Measurements from ENCODE around the gene SAMD14.

SAMD14 gene

GRCh38 chr17:50139950-50140885 is 10.3 kb upstream of the SAMD14 start:
- H3K27ac ChIP-seq = peak overlapping the region in 7 of 11 experiments; percentile 22 to 72 (median 54); a peak in 13 of 22 replicates
- peaks cover 44 to 71% (median 58%) of the 10 kb centered on the region in 10 experiments for H3K4me1 ChIP-seq
- peak overlapping the region in 8 of 10 experiments; percentile 14 to 63 (median 46); a peak in 16 of 20 replicates for H3K4me3 ChIP-seq
- H3K9ac ChIP-seq = peak overlapping the region in 10 of 11 experiments; percentile 6 to 55 (median 42); a peak in 15 of 22 replicates
- H3K36me3 ChIP-seq = peaks cover 97 to 100% (median 99%) of the 10 kb centered on the region in 11 experiments
- H3K27me3 ChIP-seq = no peaks in the 10 kb centered on the region
- no peak for TF ChIP-seq Cebpa-rat (IDR thresholded peaks at IDR 0.05)
- peak overlapping the region; percentile 85 to 99 (median 94) for H3K4me2 ChIP-seq
- H4K20me1 ChIP-seq = peaks cover 86 to 100% (median 100%) of the 10 kb centered on the region in 11 experiments
- no peaks in the 10 kb centered on the region for H3K9me3 ChIP-seq (replicated peaks in 1 of 11)

GRCh38 chr17:50139185-50139783 is 9.3 kb upstream of the SAMD14 start:
- H3K4me2 ChIP-seq = peak overlapping the region in 7 of 11 experiments; percentile 87 to 99 (median 95); a peak in 11 of 22 replicates
- no peak for TF ChIP-seq Cebpa-rat (IDR thresholded peaks at IDR 0.05)
- H3K27ac ChIP-seq = peak overlapping the region in 5 of 11 experiments; percentile 0 to 59 (median 7); a peak in 6 of 22 replicates
- peaks cover 35 to 61% (median 49%) of the 10 kb centered on the region in 10 experiments for H3K4me1 ChIP-seq
- H3K27me3 ChIP-seq = 0 out of 22 replicates have a peak, but pooled peaks cover 0 to 1% (median 0%) of the 10 kb centered on the region in 11 experiments
- no peaks in the 10 kb centered on the region for H3K9me3 ChIP-seq (replicated peaks in 1 of 11)
- peaks cover 83 to 100% (median 97%) of the 10 kb centered on the region in 11 experiments for H4K20me1 ChIP-seq
- peaks cover 94 to 99% (median 97%) of the 10 kb centered on the region in 11 experiments for H3K36me3 ChIP-seq
- H3K9ac ChIP-seq = peak overlapping the region in 5 of 11 experiments; percentile 5 to 37 (median 9); a peak in 4 of 22 replicates
- H3K4me3 ChIP-seq = no peak overlapping the region

- no peak overlapping the region for H3K4me3 ChIP-seq
- H3K9ac ChIP-seq = no peak overlapping the region
- peaks cover 85 to 98% (median 91%) of the 10 kb centered on the region in 11 experiments for H3K36me3 ChIP-seq
- H4K20me1 ChIP-seq = peaks cover 80 to 100% (median 97%) of the 10 kb centered on the region in 11 experiments
- no peaks in the 10 kb centered on the region for H3K9me3 ChIP-seq (replicated peaks in 1 of 11)
- H3K27ac ChIP-seq = no peak overlapping the region
- peaks cover 0 to 19% (median 11%) of the 10 kb centered on the region in 11 experiments; a peak in 19 of 22 replicates for H3K27me3 ChIP-seq
- H3K4me2 ChIP-seq = no peak overlapping the region
- peaks cover 21 to 45% (median 27%) of the 10 kb centered on the region in 10 experiments for H3K4me1 ChIP-seq
- no peak for TF ChIP-seq Cebpa-rat (IDR thresholded peaks at IDR 0.05)
Observed at GRCh38 chr17:50137042-50137441, 7.1 kb upstream of the SAMD14 start.

GRCh38 chr17:50136096-50136687 is 6.2 kb upstream of the SAMD14 start:
- H3K9me3 ChIP-seq (replicated peaks in 1 of 11) = no peaks in the 10 kb centered on the region
- H3K4me2 ChIP-seq = no peak overlapping the region
- H3K27me3 ChIP-seq = peaks cover 0 to 27% (median 20%) of the 10 kb centered on the region in 11 experiments; a peak in 21 of 22 replicates
- peaks cover 80 to 100% (median 97%) of the 10 kb centered on the region in 11 experiments for H4K20me1 ChIP-seq
- no peak overlapping the region for H3K27ac ChIP-seq
- no peak for TF ChIP-seq Cebpa-rat (IDR thresholded peaks at IDR 0.05)
- H3K4me1 ChIP-seq = peaks cover 13 to 36% (median 19%) of the 10 kb centered on the region in 10 experiments
- H3K36me3 ChIP-seq = peaks cover 77 to 92% (median 82%) of the 10 kb centered on the region in 11 experiments
- no peak overlapping the region for H3K9ac ChIP-seq
- H3K4me3 ChIP-seq = no peak overlapping the region

GRCh38 chr17:50135316-50136095 is 5.5 kb upstream of the SAMD14 start:
- peaks cover 7 to 36% (median 13%) of the 10 kb centered on the region in 10 experiments for H3K4me1 ChIP-seq
- TF ChIP-seq Cebpa-rat (IDR thresholded peaks at IDR 0.05) = no peak
- H3K36me3 ChIP-seq = peaks cover 70 to 85% (median 76%) of the 10 kb centered on the region in 11 experiments
- H3K9me3 ChIP-seq (replicated peaks in 1 of 11) = no peaks in the 10 kb centered on the region
- peaks cover 6 to 34% (median 27%) of the 10 kb centered on the region in 11 experiments for H3K27me3 ChIP-seq
- no peak overlapping the region for H3K27ac ChIP-seq
- H4K20me1 ChIP-seq = peaks cover 80 to 100% (median 95%) of the 10 kb centered on the region in 11 experiments
- H3K4me2 ChIP-seq = no peak overlapping the region
- no peak overlapping the region for H3K9ac ChIP-seq
- H3K4me3 ChIP-seq = no peak overlapping the region

- Histone ChIP-seq H3K4me3 (no peak overlapping the region), H3K4me1 (peaks cover 0 to 30% (median 9%) of the 10 kb centered on the region in 10 experiments; a peak in 18 of 20 replicates), H3K9ac (no peak overlapping the region; a peak in 1 of 22 replicates), H3K27ac (no peak overlapping the region), H3K27me3 (peaks cover 13 to 44% (median 37%) of the 10 kb centered on the region in 11 experiments), H4K20me1 (peaks cover 70 to 94% (median 86%) of the 10 kb centered on the region in 11 experiments), H3K4me2 (no peak overlapping the region), H3K9me3 (replicated peaks in 1 of 11) (no peaks in the 10 kb centered on the region), H3K36me3 (peaks cover 61 to 76% (median 66%) of the 10 kb centered on the region in 11 experiments)
- no peak for TF ChIP-seq Cebpa-rat (IDR thresholded peaks at IDR 0.05)
Observed at GRCh38 chr17:50134206-50135110, 4.5 kb upstream of the SAMD14 start.

GRCh38 chr17:50133769-50134099 is 3.8 kb upstream of the SAMD14 start:
- H3K4me3 ChIP-seq = no peak overlapping the region
- TF ChIP-seq Cebpa-rat (IDR thresholded peaks at IDR 0.05) = no peak
- H3K9ac ChIP-seq = no peak overlapping the region

More at GRCh38 chr17:50133769-50134099, 3.8 kb upstream of the SAMD14 start:
- Histone ChIP-seq H3K4me1 (peaks cover 3 to 26% (median 12%) of the 10 kb centered on the region in 10 experiments), H3K9me3 (replicated peaks in 1 of 11) (0 out of 22 replicates have a peak, but pooled peaks cover 0 to under 1% (median 0%) of the 10 kb centered on the region in 11 experiments), H3K4me2 (no peak overlapping the region), H3K27me3 (peaks cover 20 to 51% (median 44%) of the 10 kb centered on the region in 11 experiments), H3K27ac (no peak overlapping the region), H3K36me3 (peaks cover 54 to 69% (median 59%) of the 10 kb centered on the region in 11 experiments), H4K20me1 (peaks cover 67 to 90% (median 79%) of the 10 kb centered on the region in 11 experiments)

All from BLaER1 treated with 17β-estradiol and CSF1 and Interleukin-3, amounts not matched to agents 10 nM and 100 nM (cell line).